CD14-positive monocyte (primary cell): Measurements from ENCODE around the gene ACD. TPM values are rescaled to one million over a fixed set of nuclear protein-coding genes. Genes with fewer than 3 reads are reported as not detected.

ENCODE experiments used
- DNase-seq, 3 donors: peaks; one replicate each; pipeline ENCODE4 v3.0.0-alpha.2; 2011 to 2022
- H2AFZ ChIP-seq: 2 replicates; pipeline ENCODE4 v1.6.0; 2012; ENCODE audit warnings: mild to moderate bottlenecking, low read depth, low read length, inconsistent platforms; ENCODE audit not compliant: insufficient read depth, poor library complexity, severe bottlenecking
- H3K27ac ChIP-seq, 2 donors: 1 replicate in 1 of 2; 2 replicates in 1 of 2; pipeline ENCODE4 v1.5.1; 2012 to 2013; ENCODE audit warnings: low read length in 2 of 2, control low read depth in 1 of 2, inconsistent platforms in 1 of 2, low read depth in 1 of 2, mild to moderate bottlenecking in 1 of 2
- H3K27me3 ChIP-seq, 2 donors: one replicate each; pipeline versions ENCODE4 v1.6.0 to v1.6.1; 2011 to 2013; ENCODE audit warnings: low read length in 2 of 2; ENCODE audit not compliant: control insufficient read depth in 2 of 2, insufficient read depth in 2 of 2
- H3K36me3 ChIP-seq, 2 donors: replicated peaks in 1 of 2; 1 replicate in 1 of 2; 2 replicates in 1 of 2; pipeline versions ENCODE4 v1.5.1 to v1.6.1; 2012 to 2013; ENCODE audit warnings: low read length in 2 of 2, control low read depth in 1 of 2, inconsistent platforms in 1 of 2, mild to moderate bottlenecking in 1 of 2; ENCODE audit not compliant: insufficient read depth in 2 of 2, control insufficient read depth in 1 of 2
- H3K4me1 ChIP-seq, 2 donors: 1 replicate in 1 of 2; 2 replicates in 1 of 2; pipeline versions ENCODE4 v1.5.1 to v1.6.1; 2012 to 2013; ENCODE audit warnings: low read length in 2 of 2, control low read depth in 1 of 2, inconsistent platforms in 1 of 2, mild to moderate bottlenecking in 1 of 2, moderate library complexity in 1 of 2; ENCODE audit not compliant: insufficient read depth in 2 of 2, control insufficient read depth in 1 of 2
- H3K4me2 ChIP-seq: replicated peaks from 2 replicates; pipeline ENCODE3; 2012; ENCODE audit warnings: low read length, moderate library complexity, mild to moderate bottlenecking; ENCODE audit not compliant: poor library complexity, severe bottlenecking; ENCODE audit errors: extremely low read depth
- H3K4me3 ChIP-seq, 3 experiments: fragments of 200-600 bp in 1 of 3; sonication (generic) in 1 of 3; replicated peaks in 1 of 3; 1 replicate in 2 of 3; 2 replicates in 1 of 3; pipeline ENCODE4 v1.5.1; 2011 to 2013; ENCODE audit warnings: low read length in 3 of 3, mild to moderate bottlenecking in 3 of 3, control low read depth in 2 of 3, low read depth in 2 of 3, inconsistent platforms in 1 of 3, moderate library complexity in 1 of 3
- H3K79me2 ChIP-seq: 2 replicates; pipeline ENCODE4 v1.6.0; 2012; ENCODE audit warnings: mild to moderate bottlenecking, control low read depth, inconsistent platforms, low read length, moderate library complexity; ENCODE audit not compliant: insufficient read depth
- H3K9ac ChIP-seq: 2 replicates; pipeline ENCODE4 v1.6.0; 2017; ENCODE audit warnings: low read length, mild to moderate bottlenecking; ENCODE audit not compliant: insufficient read depth, poor library complexity, severe bottlenecking
- H3K9me3 ChIP-seq, 2 donors: replicated peaks in 1 of 2; 1 replicate in 1 of 2; 2 replicates in 1 of 2; pipeline versions ENCODE4 v1.5.1 to v1.6.1; 2012 to 2013; ENCODE audit warnings: low read length in 2 of 2, control low read depth in 1 of 2; ENCODE audit not compliant: control insufficient read depth in 1 of 2, insufficient read depth in 1 of 2
- H4K20me1 ChIP-seq: 2 replicates; pipeline ENCODE4 v1.6.0; 2012; ENCODE audit warnings: mild to moderate bottlenecking, low read length, control low read depth, moderate library complexity; ENCODE audit not compliant: insufficient read depth
- H3K27ac Mint-ChIP-seq, 7 donors: one replicate each; pipeline ENCODE4 v1.8.0; 2020; ENCODE audit warnings: mild to moderate bottlenecking in 7 of 7, mixed read lengths in 7 of 7, moderate library complexity in 6 of 7, inconsistent platforms in 2 of 7
- H3K27me3 Mint-ChIP-seq, 3 donors: one replicate each; pipeline ENCODE4 v1.8.0; 2021 to 2022; ENCODE audit warnings: low read depth in 3 of 3, mild to moderate bottlenecking in 3 of 3, mixed read lengths in 3 of 3, moderate library complexity in 3 of 3, inconsistent platforms in 1 of 3
- H3K36me3 Mint-ChIP-seq, 2 donors: one replicate each; pipeline ENCODE4 v1.8.0; 2020; ENCODE audit warnings: mixed read lengths in 2 of 2, inconsistent platforms in 1 of 2, mild to moderate bottlenecking in 1 of 2
- H3K4me1 Mint-ChIP-seq: one replicate; pipeline ENCODE4 v1.8.0; 2020; ENCODE audit warnings: mild to moderate bottlenecking, mixed read lengths
- H3K4me3 Mint-ChIP-seq, 2 donors: one replicate each; pipeline ENCODE4 v1.8.0; 2020; ENCODE audit warnings: mild to moderate bottlenecking in 2 of 2, mixed read lengths in 2 of 2, moderate library complexity in 1 of 2
- H3K9me3 Mint-ChIP-seq, 7 donors: one replicate each; pipeline ENCODE4 v1.8.0; 2020 to 2022; ENCODE audit warnings: mixed read lengths in 7 of 7, mild to moderate bottlenecking in 6 of 7, moderate library complexity in 6 of 7, inconsistent platforms in 2 of 7
- WGBS: methylation state at CpG from one replicate; pipeline ENCODE4 v1.1.5; 2013; ENCODE audit warnings: missing lambda C conversion rate; ENCODE audit not compliant: insufficient coverage; 5-methylcytosine and 5-hydroxymethylcytosine counted together
- intact Hi-C, 2 donors: fragments of 100-400 bp; cut with micrococcal nuclease; formaldehyde crosslinking; loops; one replicate each; pipeline versions ENCODE4 v1.15.0 to v1.15.1; 2023
- polyA plus RNA-seq, 3 donors: library from polyadenylated mRNA; depleted of rRNA in 1 of 3; unstranded in 2 of 3; stranded (reverse) in 1 of 3; fragments of 300-500 nt in 2 of 3; fragments of >200 nt in 1 of 3; fragmentation: Illumina TruSeq in 2 of 3; gene quantifications; 1 replicate in 2 of 3; 2 replicates in 1 of 3; pipeline ENCODE4 v1.2.3, GENCODE V29; 2012 to 2021
- TF ChIP-seq, protein P1 (sequence below): fragments of 200-600 bp; IDR thresholded peaks from one replicate; pipeline ENCODE4 v1.8.0; 2022; ENCODE audit warnings: antibody characterized with exemption, mild to moderate bottlenecking

Gene ACD
- polyA plus RNA-seq, 3 donors = 11.8 to 26.0 (median 14.9) TPM

DNA sequence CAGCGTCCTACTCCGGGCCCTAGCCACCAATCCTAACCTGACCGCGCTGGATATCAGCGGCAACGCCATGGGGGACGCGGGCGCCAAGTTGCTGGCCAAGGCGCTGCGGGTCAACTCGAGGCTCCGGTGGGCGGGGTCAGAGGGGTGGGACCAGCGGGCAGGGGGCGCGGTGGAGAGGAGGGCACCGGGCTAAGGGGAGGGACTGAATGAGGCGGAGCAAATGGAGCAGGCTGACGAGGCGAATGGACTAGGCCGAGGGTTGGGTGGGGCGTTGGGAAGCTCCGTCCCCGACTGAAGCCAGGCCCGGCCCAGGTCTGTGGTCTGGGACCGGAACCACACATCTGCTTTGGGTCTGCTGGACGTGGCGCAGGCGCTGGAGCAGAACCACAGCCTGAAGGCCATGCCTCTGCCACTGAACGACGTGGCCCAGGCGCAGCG is 10.5 kb downstream of the ACD start:
- Mint-ChIP-seq H3K4me1 (peaks cover 3% of the 10 kb centered on the region), H3K36me3 (no peaks in the 10 kb centered on the region), H3K27me3 (peaks cover 5 to 12% (median 12%) of the 10 kb centered on the region in 3 donors), H3K27ac (no peak overlapping the region), H3K9me3 (peaks cover 0 to 1% (median 0%) of the 10 kb centered on the region in 7 donors), H3K4me3 (no peak overlapping the region)
- peaks cover 2 to 10% of the 10 kb centered on the region in 2 donors for H3K27me3 ChIP-seq
- H3K4me3 ChIP-seq = no peak overlapping the region
- H4K20me1 ChIP-seq = no peaks in the 10 kb centered on the region
- DNase-seq = no peak
- H3K4me1 ChIP-seq = peaks cover 5 to 10% of the 10 kb centered on the region in 2 donors
- H3K79me2 ChIP-seq = no peaks in the 10 kb centered on the region
- H3K4me2 ChIP-seq = no peak overlapping the region
- H2AFZ ChIP-seq = no peak overlapping the region
- H3K9ac ChIP-seq = no peak overlapping the region
- 95% methylated on average over 30 of the region's 34 CpGs for WGBS
- H3K36me3 ChIP-seq = no peaks in the 10 kb centered on the region
- no peak overlapping the region for H3K27ac ChIP-seq
- TF ChIP-seq, protein P1, sequence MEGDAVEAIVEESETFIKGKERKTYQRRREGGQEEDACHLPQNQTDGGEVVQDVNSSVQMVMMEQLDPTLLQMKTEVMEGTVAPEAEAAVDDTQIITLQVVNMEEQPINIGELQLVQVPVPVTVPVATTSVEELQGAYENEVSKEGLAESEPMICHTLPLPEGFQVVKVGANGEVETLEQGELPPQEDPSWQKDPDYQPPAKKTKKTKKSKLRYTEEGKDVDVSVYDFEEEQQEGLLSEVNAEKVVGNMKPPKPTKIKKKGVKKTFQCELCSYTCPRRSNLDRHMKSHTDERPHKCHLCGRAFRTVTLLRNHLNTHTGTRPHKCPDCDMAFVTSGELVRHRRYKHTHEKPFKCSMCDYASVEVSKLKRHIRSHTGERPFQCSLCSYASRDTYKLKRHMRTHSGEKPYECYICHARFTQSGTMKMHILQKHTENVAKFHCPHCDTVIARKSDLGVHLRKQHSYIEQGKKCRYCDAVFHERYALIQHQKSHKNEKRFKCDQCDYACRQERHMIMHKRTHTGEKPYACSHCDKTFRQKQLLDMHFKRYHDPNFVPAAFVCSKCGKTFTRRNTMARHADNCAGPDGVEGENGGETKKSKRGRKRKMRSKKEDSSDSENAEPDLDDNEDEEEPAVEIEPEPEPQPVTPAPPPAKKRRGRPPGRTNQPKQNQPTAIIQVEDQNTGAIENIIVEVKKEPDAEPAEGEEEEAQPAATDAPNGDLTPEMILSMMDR = no peak
- intact Hi-C loops = no loop called here
- no peaks in the 10 kb centered on the region for H3K9me3 ChIP-seq

DNA sequence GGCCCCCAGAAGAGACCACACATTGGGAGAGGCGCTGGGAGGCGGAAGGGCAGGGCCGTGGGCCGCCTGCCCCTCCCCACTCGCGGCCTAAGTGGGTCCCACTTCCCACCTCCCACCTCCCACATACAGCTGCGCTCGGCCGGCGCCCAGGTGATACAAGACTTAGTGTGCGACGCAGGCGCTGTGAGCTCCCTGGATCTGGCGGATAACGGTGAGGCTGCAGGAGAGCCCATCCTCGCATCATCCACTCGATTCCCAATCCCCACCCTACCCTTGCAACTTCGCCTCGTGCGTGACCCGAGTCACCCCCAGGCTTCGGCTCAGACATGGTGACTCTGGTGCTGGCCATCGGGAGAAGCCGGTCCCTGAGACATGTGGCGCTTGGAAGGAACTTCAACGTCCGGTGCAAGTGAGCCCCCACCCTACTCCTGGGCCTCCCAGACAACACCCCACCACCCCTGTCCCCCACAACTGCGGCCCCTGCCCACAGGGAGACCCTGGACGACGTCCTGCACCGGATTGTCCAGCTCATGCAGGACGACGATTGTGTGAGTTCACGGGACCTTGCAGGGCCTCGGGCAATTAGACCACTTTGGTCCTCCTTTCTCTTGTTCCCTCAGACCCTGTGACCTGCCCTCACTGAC is 11.2 kb downstream of the ACD start:
- peaks cover 0 to 2% (median 0%) of the 10 kb centered on the region in 7 donors for H3K9me3 Mint-ChIP-seq
- no peak overlapping the region for H3K27ac Mint-ChIP-seq
- H3K4me1 ChIP-seq = peaks cover 5 to 10% of the 10 kb centered on the region in 2 donors
- H2AFZ ChIP-seq = no peak overlapping the region
- H3K36me3 Mint-ChIP-seq = no peaks in the 10 kb centered on the region
- no peaks in the 10 kb centered on the region for H3K9me3 ChIP-seq
- no peak overlapping the region for H3K4me2 ChIP-seq
- no peak for DNase-seq
- H3K27me3 Mint-ChIP-seq = peaks cover 12 to 18% (median 18%) of the 10 kb centered on the region in 3 donors
- H3K27me3 ChIP-seq = peaks cover 2 to 16% of the 10 kb centered on the region in 2 donors
- H3K4me3 Mint-ChIP-seq = no peak overlapping the region
- 97% methylated on average over 27 of the region's 35 CpGs for WGBS
- H3K4me1 Mint-ChIP-seq = peaks cover 5% of the 10 kb centered on the region
- H3K79me2 ChIP-seq = no peaks in the 10 kb centered on the region
- no peak overlapping the region for H3K9ac ChIP-seq
- H3K27ac ChIP-seq = no peak overlapping the region
- no peak overlapping the region for H3K4me3 ChIP-seq
- TF ChIP-seq, protein P1 = no peak
- H4K20me1 ChIP-seq = no peaks in the 10 kb centered on the region
- intact Hi-C loops = no loop called here
- H3K36me3 ChIP-seq = no peaks in the 10 kb centered on the region
